ENCODE results near the gene REXO1. TPM values are rescaled to one million over a fixed set of nuclear protein-coding genes. Genes with fewer than 3 reads are reported as not detected.

Gene REXO1
- polyA plus RNA-seq, 3 donors, result 2.8 to 60.8 (median 3.0) TPM

GRCh38 chr19:1767464-1767933, 80.8 kb downstream of the REXO1 start:
- intact Hi-C loops (cut with micrococcal nuclease), result loop anchor here (2.0 to 10.0 kb wide), 3 partner anchors 143 to 221 kb away; no protein-coding TSS in a partner anchor
- peaks cover 0 to 7% of the 10 kb centered on the region in 2 donors for H3K36me3 Mint-ChIP-seq
- peaks cover 2% of the 10 kb centered on the region for H3K4me1 Mint-ChIP-seq
- WGBS (ENCODE audit: insufficient coverage), result under 1% methylated on average over 19 of the region's 21 CpGs
- H3K27me3 ChIP-seq (ENCODE audit: control insufficient read depth in 2 of 2, insufficient read depth in 2 of 2, low read length in 2 of 2), result peaks cover 33 to 92% of the 10 kb centered on the region in 2 donors
- H3K4me1 ChIP-seq (ENCODE audit: control insufficient read depth in 1 of 2, insufficient read depth in 2 of 2, low read length in 2 of 2), result no peaks in the 10 kb centered on the region
- peak; percentile 9 to 24 (median 10) for DNase-seq
- no peak overlapping the region for H3K9ac ChIP-seq (ENCODE audit: insufficient read depth, low read length, poor library complexity, severe bottlenecking)
- peaks cover 23 to 43% of the 10 kb centered on the region in 2 donors for H3K9me3 ChIP-seq (replicated peaks in 1 of 2; ENCODE audit: control insufficient read depth in 1 of 2, insufficient read depth in 1 of 2, low read length in 2 of 2)
- H4K20me1 ChIP-seq (ENCODE audit: insufficient read depth, low read length), result no peaks in the 10 kb centered on the region
- H3K4me2 ChIP-seq (replicated peaks; ENCODE audit: extremely low read depth, low read length, poor library complexity, severe bottlenecking), result no peak overlapping the region
- H3K4me3 ChIP-seq (replicated peaks in 1 of 3; ENCODE audit: low read depth in 2 of 3, low read length in 3 of 3), result no peak overlapping the region
- peak; percentile 97 for TF ChIP-seq CTCF (IDR thresholded peaks at IDR 0.05)
- peak overlapping the region in 1 of 2 donors; percentile 57 for H3K4me3 Mint-ChIP-seq
- no peaks in the 10 kb centered on the region for H3K36me3 ChIP-seq (replicated peaks in 1 of 2; ENCODE audit: control insufficient read depth in 1 of 2, insufficient read depth in 2 of 2, low read length in 2 of 2)
- H3K27ac Mint-ChIP-seq, result no peak overlapping the region
- no peak overlapping the region for H2AFZ ChIP-seq (ENCODE audit: insufficient read depth, low read depth, low read length, poor library complexity, severe bottlenecking)
- H3K27ac ChIP-seq (ENCODE audit: low read depth in 1 of 2, low read length in 2 of 2), result no peak overlapping the region
- peaks cover 12 to 38% (median 31%) of the 10 kb centered on the region in 7 donors for H3K9me3 Mint-ChIP-seq
- H3K27me3 Mint-ChIP-seq (ENCODE audit: low read depth in 3 of 3), result peaks cover 75 to 98% (median 79%) of the 10 kb centered on the region in 3 donors
- H3K79me2 ChIP-seq (ENCODE audit: insufficient read depth, low read length), result no peaks in the 10 kb centered on the region

DNA sequence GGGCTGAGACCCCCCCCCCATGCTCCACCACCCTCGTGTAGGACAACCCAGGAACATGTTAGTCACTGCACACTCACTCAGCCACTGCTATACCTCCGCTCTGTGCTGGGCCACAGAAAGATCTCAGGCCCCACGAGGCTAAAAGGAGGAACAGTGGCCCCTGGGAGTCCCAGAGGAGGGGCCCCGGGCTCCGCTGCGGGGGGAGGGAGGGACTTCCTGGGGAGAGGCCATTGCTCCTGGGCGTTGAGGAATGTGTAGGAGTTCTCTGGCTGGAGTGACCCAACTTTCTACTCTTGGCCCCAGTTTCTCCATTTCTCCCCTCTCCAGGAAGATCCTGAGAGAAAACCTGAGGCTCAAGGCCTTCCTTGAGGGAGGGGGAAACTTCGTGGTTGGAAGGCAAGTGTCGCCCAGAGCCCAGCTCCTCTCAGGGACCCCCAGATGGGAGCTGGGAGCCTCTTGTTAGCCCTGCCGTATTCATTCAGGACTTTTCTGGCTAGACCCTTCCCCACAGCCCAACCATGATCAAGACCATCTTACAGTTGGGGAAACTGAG, 81.4 kb downstream of the REXO1 start:
- peaks cover 38 to 98% of the 10 kb centered on the region in 2 donors for H3K27me3 ChIP-seq (ENCODE audit: control insufficient read depth in 2 of 2, insufficient read depth in 2 of 2, low read length in 2 of 2)
- intact Hi-C loops (cut with micrococcal nuclease), result loop anchor here (2.0 to 10.0 kb wide), 3 partner anchors 142 to 220 kb away; no protein-coding TSS in a partner anchor

More for the DNA sequence above, 81.4 kb downstream of the REXO1 start:
- H3K4me1 Mint-ChIP-seq, result peaks cover 2% of the 10 kb centered on the region
- peaks cover 76 to 98% (median 82%) of the 10 kb centered on the region in 3 donors for H3K27me3 Mint-ChIP-seq (ENCODE audit: low read depth in 3 of 3)
- H3K27ac Mint-ChIP-seq, result no peak overlapping the region
- no peak overlapping the region for H3K4me3 ChIP-seq (replicated peaks in 1 of 3; ENCODE audit: low read depth in 2 of 3, low read length in 3 of 3)
- H3K9ac ChIP-seq (ENCODE audit: insufficient read depth, low read length, poor library complexity, severe bottlenecking), result no peak overlapping the region
- H3K79me2 ChIP-seq (ENCODE audit: insufficient read depth, low read length), result no peaks in the 10 kb centered on the region
- peaks cover 0 to 7% of the 10 kb centered on the region in 2 donors for H3K36me3 Mint-ChIP-seq
- TF ChIP-seq CTCF (IDR thresholded peaks at IDR 0.05), result no peak
- H2AFZ ChIP-seq (ENCODE audit: insufficient read depth, low read depth, low read length, poor library complexity, severe bottlenecking), result no peak overlapping the region
- H3K4me3 Mint-ChIP-seq, result peak overlapping the region in 1 of 2 donors; percentile 26
- H3K36me3 ChIP-seq (replicated peaks in 1 of 2; ENCODE audit: control insufficient read depth in 1 of 2, insufficient read depth in 2 of 2, low read length in 2 of 2), result no peaks in the 10 kb centered on the region
- WGBS (ENCODE audit: insufficient coverage), result 0% methylated on average over 1 of the region's 10 CpGs
- H3K4me1 ChIP-seq (ENCODE audit: control insufficient read depth in 1 of 2, insufficient read depth in 2 of 2, low read length in 2 of 2), result no peaks in the 10 kb centered on the region
- H3K4me2 ChIP-seq (replicated peaks; ENCODE audit: extremely low read depth, low read length, poor library complexity, severe bottlenecking), result no peak overlapping the region
- H4K20me1 ChIP-seq (ENCODE audit: insufficient read depth, low read length), result no peaks in the 10 kb centered on the region
- no peak overlapping the region for H3K27ac ChIP-seq (ENCODE audit: low read depth in 1 of 2, low read length in 2 of 2)
- peaks cover 23 to 46% of the 10 kb centered on the region in 2 donors for H3K9me3 ChIP-seq (replicated peaks in 1 of 2; ENCODE audit: control insufficient read depth in 1 of 2, insufficient read depth in 1 of 2, low read length in 2 of 2)
- DNase-seq, result no peak
- H3K9me3 Mint-ChIP-seq, result peaks cover 12 to 35% (median 28%) of the 10 kb centered on the region in 7 donors

Data from CD14-positive monocyte (primary cell).